Vagina (tissue), 2 donors: Measurements from ENCODE around the gene PIP4K2A.

Experiments
- CTCF ChIP-seq, 3 experiments: fragments of 450-650 bp in 2 of 3; fragments of 200-600 bp in 1 of 3; sonication (generic) in 1 of 3; IDR thresholded peaks; one replicate each; pipeline ENCODE4 v1.5.1; 2017 to 2019; ENCODE audit warnings: antibody characterized with exemption in 3 of 3, mild to moderate bottlenecking in 2 of 3, moderate library complexity in 2 of 3
- POLR2A ChIP-seq, 2 donors: fragments of 450-650 bp; IDR thresholded peaks; one replicate each; pipeline ENCODE4 v1.6.1; 2017; ENCODE audit warnings: antibody characterized with exemption in 2 of 2, mild to moderate bottlenecking in 2 of 2, moderate library complexity in 2 of 2

- TF ChIP-seq CTCF (IDR thresholded peaks at IDR 0.05) (no peak), POLR2A (IDR thresholded peaks at IDR 0.05) (no peak)
Measured at GRCh38 chr10:22651276-22651980, 63.0 kb downstream of the PIP4K2A start.
